Stimulated activated naive CD4-positive, alpha-beta T cell (primary cell): ENCODE data around the gene C1QA.
"Not testable (repeated sequence)": the region's sequence is repeated elsewhere in the genome, so short reads cannot be mapped to it uniquely, and the experiment has no call there.

Source experiments
- DNase-seq, 6 experiments: peaks; one replicate each; lab custom pipeline; 2025; lab: John Stamatoyannopoulos, UW

The C1QA gene

DNA sequence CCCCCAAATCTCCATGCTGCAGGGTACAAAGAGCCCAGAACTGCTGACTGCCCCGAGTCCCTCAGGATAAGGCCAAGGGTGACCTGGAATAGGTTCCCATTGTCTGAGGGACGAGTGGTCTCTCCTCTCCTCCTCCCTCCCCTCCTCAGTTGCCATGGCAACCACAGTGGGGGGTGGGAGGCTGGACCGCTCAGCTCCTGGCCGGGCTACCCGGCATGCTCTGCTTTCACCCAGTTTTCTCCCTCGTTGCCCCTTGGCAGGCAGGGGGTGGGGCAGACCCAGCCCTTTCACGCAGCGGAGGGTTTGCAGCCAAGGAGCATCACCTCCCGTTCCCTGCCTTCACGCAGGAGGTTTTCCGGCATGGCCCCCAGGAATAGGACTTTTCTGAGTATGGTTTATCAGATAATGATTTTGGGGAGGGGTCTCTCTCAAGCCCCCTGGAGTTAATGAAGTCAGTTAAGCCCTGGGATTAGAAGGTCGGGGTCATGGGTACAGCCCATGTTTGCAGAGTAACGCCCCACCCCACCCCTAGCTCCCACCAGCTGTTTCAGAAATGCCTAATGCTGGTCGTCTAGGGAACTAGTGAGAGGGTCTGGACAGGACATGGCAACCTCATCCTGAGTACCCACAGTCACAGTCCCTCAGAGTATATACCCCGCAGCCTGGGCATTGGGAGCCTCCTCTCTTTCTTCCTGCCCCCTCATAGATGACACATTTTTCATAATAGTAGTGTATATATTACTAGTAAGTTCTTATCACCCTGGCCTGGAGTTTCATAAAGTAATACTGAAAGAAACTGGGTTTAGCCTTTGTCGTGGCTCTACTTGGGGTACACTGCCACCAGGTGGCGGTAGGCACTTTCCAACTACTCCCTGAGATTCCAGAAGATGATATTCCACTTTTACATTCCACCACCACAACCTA is 37.3 kb downstream of the C1QA start:
- no peak for DNase-seq

DNA sequence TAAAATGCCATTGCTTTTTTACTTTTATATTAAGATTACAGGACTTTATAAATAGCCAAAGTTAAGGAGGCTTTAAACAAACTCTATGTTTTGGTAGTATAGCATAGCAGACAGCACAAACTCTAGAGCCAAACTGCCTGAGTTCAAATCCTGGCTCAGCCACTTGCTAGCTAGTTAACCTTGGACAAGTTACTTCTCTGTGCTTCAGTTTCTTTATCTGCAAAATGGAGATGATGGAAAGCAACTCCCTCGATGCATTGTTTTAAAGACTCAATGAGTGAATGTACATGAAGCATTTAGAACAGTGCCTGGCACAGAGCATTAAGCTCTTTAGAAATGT is 38.0 kb downstream of the C1QA start:
- DNase-seq = no peak

DNA sequence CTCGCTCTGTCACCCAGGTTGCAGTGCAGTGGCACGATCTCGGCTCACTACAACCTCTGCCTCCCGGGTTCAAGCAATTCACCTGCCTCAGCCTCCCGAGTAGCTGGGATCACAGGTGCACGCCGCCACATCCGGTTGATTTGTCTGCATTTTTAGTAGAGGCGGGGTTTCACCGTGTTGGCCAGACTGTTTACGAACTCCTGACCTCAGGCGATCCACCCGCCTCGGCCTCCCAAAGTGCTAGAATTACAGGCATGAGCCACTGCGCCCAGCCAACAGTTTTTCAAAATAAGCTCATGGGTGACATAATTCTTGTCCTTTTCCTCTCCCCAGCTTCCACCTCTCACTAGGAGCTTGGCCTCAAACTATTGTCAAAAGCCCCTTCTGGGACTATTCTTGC is 39.7 kb downstream of the C1QA start:
- not testable (repeated sequence) for DNase-seq

DNA sequence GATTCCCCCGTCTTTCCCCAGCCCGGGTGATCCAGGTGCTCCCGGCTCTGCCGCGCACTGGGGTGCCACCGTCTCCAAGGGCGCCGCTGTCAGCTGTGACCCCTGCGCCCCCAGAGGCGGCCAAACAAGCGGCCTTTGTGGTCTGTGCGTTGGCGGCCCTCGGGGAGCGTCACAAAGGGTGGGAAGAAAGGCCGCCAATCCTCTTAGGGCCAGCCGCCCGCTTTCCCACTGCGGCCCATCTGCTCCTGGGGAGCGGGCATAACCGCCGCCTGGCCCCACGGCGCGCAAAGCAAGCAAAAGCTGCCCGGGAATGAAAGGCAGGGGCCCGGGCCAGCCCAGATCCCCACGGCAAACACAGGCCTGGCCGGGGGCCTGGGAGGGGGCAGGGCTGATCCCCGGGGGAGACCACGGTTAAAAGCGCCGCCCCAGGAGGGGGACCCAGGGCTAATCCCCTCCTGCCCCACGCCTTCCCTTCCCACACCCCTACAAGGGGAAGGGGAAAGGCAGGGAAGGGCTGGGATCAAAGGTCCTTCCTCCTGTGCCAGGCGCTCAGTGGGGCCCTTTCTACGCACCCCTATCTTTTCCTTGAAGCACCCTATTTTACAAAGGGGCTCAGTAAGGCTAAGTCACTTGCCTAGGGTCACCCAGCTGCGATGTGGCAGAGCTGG is 40.6 kb downstream of the C1QA start:
- DNase-seq = no peak

DNA sequence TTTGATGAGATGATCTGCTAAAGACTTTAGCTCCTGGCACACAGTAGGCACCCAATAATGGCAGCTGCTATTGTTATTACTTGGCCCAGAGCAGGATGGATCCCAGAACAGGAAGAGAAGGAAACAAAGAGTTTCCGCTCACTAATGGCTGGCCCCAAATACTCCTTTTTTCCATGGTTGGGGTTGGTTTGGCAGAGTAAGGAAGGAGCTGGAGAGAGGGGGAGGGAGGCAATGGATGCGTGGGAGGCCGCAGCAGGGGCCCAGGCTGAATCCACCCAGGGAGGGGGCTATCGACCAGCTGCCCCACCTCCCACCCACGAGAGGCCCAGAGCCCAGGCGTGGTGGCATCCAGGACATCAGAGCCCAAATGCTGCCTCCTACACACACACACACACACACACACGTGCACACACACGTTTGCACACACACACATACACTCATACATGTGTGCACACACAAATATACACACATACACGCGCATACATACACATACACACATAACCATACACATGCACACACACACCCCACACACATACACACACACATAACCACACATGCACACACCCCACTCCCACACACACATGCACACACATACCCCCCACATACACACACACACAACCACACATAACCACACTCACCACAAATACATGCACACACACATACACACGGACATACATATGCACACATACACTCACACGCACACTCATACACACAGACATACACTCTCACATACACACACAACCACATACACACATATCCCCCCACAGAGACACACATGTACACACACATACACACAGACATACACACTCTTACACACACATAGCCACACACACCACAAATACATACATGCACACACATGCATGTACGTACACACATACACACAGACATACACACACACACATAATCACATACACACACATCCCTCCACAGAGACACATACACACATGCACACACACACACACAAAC is 41.8 kb downstream of the C1QA start:
- DNase-seq = no peak

DNA sequence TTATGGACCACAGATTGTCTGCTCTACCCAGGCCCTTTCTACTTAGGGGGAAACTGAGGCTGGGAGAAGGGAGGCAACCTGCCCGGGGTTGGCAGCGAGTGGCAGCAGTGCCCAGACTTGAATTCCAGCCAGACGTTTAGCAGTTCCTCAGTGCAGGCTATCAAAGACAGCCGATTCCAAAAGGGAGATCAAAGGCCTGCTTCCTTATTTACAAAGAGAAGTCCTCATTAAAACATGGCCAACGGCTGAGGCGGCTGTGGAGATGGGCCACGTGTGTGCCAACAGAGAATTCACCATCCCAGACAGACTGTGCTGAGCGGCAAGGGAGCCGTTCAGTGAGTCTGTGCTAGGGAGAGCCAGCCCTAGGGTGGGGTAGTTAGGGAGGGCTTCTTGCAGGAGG is 44.3 kb downstream of the C1QA start:
- no peak for DNase-seq

DNA sequence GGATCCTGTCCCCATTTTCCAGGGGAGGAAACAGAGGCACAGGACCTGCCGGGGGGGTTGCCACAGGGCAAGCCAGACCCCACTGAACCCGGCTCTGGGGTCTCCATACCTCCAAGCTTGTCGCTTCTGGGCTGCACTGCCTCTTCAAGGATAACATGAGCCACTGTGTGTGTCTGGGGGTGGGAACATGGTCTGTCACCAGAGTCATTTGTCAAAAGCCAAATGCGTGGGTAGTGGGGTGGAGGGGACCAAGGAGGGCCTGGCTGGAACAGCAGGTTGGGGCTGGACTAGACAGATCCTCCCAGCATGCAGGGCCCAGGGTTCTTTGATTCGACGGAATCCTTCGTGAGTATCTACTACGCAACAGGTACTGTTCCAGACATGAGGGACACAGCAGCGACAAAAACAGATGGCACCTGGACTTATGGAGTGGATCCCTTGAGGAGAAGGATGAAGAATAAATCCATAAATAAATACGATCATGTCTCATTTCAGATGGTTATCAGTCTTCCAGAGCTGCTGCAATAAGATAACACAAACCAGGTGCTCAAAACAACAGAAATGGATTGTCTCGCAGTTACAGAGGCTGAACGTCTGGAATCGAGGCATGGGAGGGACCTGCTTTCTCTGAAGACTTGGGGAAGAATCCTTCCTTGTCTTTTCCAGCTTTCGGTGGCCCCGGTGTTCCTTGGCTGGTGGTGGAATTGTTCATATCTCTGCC is 45.3 kb downstream of the C1QA start:
- DNase-seq = no peak

DNA sequence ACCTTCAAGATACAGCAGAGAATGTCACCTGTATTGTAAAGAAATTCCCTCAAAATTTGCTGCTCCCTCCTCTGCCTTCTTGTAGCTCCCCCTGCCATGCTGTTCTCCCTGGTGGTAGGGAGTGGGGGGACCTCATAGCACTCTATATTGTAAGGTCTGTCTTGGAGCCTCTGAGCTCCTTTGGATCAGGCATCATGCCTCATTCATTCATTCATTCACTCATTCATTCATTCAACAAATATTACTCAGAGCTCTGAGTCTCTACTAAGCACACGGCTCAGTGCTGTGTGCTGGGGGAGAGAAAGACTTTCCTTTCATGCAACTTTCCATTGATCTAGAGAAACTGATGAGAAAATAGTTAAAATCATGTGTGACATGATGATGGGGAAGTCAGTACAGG is 47.1 kb downstream of the C1QA start:
- no peak for DNase-seq

DNA sequence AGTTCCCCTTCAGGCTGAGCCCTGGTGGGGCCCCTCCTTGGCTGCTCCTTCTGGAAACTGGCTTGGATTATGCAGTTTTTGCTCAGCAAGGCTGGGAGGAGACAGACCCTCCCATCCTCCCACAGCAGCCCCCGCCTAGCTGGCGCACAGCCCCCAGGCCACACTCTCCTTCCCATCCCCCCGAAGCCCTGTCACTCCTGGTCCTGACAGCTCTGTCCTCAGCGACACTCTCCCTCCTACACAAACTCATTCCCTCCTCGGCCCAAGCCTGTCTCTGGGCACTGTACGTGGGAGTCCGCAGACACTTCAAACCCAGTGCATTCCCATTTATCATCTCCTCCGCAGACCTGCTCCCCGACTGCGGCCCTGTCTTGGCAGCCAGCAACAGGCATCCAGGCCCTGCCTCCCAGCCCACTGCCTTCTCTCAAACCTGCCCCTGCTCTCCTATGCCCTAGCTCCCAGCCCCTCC is 49.2 kb downstream of the C1QA start:
- DNase-seq = no peak

DNA sequence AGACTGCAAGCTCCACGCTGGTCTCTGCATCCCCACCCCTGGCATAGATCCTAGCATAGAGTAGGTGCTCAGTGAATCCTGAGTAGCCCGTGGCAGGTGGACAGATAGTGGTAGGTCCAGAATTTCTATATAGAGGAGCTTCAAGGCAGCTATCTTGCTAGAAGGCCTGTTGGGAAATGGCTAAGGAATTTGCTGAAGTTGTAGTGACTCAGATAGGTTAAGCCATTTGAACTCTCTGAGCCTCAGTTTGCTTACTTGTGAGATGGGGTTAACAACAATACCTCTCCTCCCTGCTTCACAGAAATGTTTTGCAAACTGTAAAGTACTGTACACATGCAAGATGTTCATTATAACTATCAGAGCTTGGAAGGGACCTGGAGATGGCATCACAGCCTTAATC is 50.8 kb downstream of the C1QA start:
- DNase-seq = no peak

DNA sequence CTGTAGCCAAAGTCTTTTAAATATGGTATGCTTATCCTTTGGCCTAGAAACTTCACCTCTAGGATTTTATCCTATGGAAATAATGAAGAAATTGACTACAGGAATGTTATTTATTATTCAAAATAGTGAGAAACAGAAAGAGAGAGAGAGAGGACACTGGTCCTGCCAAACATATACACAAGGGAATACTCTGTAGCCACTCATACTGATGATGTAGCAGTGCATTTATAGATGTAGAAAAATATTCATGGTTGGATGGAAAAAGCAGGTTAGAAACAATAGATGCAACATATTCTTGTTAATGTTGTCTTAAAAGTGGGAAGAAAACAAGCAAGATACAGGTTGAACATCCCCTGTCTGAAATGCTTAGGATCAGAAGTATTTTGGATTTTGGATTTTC is 52.0 kb downstream of the C1QA start:
- no peak for DNase-seq
